ENCODE measurements around the gene CCDC188.
A peak's percentile ranks its signal among the peaks of the same experiment; 100 is the strongest.

Gene CCDC188

DNA sequence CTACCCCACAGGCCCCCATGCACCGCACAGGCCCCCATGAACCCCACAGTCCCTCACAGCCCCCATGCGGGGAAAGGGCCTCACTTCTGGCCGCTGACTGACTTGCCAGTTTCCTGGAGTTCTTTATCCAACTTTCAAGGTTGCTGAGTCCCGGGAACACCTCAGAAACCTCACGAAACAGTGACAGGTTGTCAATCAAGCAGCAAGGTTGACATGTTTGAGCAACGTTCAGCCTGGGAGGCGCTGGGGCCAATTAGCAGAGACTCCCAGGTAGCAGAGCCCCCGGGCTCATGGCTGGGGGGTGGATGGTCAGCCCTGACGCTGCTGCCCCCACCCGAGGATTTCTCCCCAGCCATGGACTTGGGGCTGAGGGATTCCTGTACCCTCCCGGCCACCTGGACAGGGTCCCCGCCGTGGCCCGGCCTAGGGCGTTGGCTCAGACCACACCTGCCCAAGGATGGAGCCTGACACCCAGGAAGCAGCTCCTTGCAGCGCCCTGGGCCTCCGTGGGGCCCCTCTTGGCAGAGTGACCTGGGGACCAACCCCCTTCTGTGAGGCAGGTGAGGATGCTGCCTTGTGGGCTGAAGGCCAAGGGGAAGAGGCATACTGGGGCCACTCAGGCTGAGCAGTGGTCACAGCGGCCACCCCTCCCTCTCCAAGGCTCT, 33.8 kb upstream of the CCDC188 start:
- no peak for DNase-seq

DNA sequence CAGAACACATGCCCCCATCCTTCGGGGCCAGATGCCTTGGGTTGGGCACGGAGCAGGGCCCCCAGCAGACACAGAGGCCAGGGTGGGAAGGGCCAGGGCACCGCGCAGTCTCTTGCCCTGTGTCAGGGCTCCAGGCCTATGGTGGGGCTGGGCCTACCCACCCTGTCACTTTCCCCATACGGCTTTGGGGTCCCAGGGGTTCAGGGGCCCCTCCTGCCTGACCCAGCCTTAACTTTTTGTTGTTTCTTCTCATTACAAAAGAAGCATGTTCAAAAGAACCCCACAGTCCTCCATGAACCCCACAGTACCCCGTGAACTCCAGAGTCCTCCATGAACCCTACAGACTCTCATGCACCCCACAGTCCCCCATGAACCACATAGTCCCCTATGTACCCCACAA, 33.0 kb upstream of the CCDC188 start:
- DNase-seq, result no peak

DNA sequence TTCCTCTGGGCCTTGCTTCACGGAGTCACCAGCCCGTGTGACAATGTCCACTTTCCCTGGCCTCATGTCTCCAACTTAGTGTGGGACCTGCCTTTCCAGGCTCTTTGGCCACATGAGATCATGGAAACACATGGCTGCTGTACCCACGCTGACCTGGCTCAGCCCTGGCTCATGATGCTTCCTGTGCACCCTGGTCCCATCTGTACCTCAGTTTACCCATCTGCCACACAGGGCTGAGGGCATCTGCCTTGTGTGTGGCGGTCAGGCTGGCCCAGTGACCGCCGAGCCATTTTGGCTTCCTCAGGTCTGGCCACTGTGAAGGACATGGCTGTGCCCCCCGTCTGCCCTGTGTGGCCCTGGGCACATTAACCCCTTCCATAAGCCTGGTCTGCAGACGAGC, 32.2 kb upstream of the CCDC188 start:
- no peak for DNase-seq

DNA sequence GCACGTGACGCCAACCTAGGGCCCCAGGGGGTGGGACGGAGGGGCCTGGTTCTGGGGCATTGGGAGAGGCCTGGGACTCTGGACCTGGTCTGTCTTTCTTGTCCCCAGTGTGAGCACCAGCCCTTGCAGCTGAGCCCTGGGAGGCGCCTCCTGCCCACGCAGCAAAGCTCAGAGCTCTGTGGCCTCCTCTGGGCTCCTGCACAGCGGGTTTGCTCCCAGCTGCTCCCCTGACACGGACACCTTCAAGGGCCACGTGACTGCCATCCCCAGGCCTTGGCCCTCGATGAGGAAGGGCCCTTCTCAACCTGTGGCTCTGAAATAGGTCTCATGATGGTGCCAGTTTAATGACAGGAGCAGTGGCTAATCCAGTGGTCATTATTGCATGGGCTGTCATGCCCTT, 31.5 kb upstream of the CCDC188 start:
- DNase-seq, result no peak

DNA sequence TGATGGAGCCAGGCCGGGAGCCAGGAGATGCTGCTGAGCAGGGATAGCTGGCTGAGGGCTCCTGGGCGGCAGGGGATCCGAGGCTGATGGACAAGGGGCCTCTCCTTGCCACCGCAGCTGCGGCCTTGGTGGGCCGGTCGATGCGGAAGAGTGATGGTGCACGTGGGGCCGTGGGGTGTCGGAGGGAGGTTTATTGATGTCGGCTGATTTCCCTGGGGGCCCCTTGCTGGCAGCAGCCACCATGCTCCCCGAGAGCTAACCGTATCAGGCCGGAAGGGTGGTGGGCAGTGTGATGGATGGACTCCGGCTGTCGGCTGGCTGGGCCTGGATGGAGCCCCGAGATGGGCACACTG, 31.0 kb upstream of the CCDC188 start:
- DNase-seq, result no peak

DNA sequence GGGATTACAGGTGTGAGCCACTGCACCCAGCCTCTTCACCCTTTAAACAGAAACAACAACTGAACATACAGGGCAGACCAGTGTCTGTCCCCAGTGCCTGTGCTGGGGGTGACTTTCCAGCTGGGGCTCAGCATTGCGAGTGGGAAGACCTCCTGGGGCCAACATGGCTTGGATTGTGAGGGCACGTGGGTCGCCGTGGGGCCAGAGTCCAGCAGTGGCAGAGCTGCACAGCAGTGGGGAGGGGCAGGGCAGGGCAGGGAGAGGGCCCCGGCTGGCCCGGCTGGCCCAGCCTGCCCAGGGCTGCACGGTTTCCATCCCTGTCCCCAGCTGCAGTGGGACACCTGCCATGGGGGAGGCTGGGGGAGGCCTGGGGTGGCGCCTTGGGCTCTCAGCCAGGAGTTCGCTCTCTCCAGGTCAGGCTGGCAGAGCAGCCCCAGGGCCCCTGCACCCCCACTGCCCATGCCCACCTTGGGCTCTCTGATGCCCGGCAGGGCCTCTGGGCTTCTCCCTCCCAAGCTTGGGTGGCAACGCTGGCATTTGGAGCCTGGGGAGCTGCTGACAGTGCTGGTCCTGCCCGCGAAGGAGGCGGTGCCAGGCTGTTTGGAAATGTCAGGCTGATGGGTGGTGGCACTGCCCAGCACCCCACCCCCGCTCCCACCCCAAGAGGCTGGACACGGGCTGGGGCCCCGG, 30.5 kb upstream of the CCDC188 start:
- DNase-seq, result no peak

DNA sequence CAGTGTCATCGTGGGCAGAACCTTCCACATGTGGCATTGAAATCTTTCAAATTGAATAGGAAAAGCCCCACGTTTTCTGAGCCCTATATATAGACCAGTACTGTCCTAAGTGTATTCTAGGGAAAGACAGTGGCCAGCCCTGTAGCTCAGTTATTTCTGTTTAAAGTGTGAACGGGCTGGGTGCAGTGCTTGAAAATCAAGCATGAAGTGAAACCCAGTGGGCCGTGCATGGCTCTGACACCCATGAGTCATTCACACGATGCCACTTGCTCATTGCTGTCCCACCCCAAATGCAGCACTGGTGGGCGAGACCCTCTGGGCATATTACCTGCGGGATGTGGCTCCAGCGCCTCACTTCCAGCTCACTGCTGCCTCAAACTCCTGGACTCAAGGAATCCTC, 29.8 kb upstream of the CCDC188 start:
- DNase-seq, result no peak

DNA sequence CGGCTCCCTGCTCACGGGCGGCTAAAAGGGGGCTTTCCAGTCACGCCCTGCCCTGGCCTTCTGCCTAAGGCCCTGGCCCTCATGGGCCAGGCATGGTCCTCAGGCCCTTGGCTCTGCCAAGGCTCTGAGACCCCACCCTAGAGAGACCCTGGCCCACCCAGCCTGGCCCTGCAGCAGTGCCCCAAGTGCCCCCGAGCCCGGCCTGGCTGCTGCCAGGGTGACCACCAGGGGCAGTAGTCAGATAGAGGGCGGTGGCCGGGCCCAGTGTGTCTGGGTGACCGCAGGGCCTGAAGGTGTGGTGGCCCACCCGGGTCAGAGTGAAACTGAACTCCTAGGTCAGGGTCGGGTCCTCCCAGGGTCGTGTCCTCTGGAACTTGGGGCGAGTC, 29.4 kb upstream of the CCDC188 start:
- DNase-seq, result no peak

DNA sequence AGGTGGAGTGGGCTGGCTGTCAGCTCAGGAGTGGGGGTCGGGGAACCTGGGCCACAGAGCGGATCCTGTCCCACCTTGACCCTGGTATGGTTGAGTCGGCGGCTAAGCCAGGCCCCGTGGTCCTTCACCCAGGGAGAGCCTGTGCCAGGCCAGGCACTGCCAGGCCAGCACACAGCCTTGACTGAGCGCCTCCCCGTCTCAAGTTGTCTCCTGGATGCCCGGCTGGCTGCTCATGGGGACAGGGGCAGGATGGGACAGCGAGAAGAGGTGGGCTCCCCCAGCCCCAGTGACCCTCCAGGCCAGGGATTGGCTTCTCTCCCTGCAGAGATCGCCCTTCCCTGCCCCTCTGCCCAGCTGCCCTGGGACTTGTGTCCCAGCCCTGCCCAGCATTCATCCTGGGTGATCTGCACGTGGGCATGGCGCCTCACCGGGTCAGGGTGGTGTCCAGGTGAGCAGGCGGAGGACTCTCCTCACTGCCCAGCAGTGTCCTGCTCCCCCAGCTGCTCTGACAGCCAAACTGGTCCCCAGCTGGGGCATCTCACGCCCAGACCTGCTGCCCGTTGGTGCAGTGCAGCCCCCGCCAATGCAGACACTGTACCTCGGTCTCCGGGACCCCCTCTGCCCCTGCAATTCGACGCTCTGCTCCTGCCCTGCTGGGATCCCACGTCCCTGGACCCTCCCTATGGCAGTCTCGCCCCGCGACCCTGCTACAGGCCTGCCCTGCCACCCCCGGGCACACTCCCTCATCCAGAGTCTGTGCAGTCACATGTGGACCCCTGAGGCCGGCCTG, 28.8 kb upstream of the CCDC188 start:
- DNase-seq, result no peak

DNA sequence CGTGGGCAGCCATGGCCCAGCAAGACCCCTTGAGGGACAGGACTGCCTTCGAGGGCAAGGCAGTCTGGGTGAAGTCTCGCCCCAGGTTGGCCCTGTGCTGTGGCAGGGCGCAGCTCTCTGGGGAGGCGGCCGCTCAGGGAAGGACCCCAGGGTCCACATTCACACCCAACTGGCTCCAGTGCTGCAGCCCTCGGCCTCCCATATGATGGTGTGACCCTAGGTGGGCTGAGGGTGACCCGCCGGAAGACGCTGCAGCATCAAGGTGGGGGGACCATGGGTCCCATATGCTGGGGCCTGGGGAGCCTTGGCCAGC, 28.0 kb upstream of the CCDC188 start:
- no peak for DNase-seq

DNA sequence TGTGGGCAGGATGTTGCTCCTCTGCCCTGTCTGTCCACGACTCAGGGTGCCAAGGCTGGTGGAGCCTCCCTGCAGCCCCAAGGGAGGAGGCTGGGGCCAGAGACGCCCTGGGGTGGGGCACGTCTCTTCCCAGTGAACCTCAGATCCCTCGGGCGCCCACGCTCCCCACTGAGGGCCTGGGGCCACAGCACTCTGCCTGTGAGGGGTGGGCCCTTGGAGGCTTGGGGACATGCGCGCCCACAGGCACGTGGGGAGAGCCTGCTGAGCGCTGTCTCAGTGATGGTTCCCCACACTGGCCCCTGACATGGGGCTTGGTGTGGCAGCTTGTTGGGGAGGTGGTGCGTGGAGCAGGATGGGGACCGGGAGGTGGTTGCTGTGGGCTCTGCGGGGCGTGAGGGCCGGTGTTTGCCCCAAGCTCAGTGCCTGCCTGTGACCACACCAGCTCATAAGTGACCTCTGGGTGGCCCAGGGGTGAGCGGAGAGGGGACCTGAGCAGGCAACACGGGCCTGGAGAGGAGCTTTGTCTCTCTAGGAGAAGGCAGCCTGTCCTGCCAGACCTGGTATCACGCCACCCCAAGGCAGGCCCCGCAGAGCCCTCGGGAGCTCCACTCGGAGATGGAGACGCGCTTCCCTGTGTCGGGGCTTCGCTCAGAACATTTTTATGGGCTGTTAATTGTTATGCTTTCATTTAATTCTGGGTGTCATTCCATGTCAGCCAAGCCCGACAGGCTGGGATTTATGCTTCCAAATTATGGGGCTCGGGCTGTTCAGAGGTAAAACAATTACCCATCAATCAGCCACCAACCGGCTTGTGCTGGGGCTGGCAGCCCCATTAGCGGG, 27.4 kb upstream of the CCDC188 start:
- DNase-seq, result no peak

DNA sequence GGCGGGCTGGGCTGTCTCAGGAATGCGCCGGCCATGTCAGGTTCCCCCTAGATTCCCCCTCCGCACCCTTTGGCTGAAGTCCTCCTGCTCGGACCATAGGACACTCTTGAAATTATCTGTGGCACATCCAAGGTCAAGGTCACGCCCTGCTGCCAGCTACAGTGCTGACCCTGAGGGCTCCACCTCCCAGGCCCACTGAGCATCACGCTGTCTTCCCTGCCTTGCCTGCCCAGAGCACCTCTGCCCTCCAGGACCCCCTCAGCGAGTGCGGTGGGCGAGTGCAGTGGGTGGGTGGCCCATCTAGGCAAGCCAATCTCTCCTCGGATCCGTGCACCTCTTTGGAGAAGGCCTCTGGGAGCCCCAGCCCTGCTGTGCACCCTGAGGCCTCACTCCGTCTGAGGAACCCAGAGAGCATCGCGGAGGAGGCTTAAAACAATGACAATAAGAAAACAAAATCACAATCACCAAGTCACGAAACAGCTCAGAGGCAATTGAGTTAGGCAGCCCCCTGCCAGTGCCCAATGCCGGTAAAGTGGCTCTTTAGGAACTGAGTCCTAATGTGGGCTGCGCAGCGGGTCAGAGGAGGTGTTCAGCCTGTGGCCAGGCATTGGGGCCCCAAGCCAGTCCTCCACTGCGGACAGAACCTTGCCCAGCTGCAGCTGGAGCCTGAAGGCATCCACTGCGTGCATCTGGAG, 26.5 kb upstream of the CCDC188 start:
- DNase-seq, result no peak

DNA sequence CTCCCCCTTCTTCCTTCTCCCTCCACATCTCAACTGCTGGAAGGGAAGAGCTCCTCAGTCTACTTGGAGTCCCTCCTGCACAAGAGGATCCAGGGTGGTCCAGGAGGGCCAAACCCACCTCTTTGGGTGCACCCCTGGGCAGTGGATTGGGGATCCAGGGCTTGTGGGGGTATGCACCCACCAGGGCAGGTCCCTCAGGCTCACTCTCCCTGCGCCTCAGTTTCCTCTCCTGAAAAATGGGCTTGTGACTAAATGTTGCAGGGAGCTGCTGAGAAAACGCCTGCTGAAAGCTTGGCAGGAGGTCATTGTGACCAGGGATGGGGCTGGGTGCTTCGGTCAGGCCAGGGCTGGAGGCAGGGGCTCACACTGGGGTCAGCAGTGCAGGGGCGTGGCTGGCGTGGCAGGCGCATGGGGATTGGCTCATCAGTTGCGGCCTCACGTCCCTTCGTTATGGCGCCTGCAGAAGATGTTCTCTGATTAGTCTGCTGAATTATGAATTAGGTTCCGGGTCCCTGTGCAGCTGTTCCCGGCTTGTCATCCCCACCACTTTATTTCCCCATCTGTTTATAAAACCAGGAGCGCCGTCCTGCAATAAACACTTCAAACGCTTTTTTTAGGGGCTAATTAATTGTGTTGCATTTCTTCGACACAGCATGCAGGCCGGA, 25.7 kb upstream of the CCDC188 start:
- no peak for DNase-seq

DNA sequence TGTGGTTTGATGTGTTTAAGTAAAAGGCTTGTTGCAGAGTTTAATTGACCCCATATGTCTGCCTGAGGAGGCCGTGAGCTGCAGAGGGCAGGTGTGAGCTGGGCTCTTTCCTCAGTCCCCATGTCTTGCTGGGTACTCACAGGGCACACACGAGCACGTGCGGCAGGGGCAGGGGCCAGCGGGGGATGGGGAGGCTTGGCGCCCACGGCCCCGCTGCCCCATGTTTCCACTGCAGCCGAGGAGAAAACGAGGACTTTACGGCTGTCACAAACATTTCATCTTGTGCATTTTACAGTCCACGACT, 24.7 kb upstream of the CCDC188 start:
- DNase-seq, result no peak

DNA sequence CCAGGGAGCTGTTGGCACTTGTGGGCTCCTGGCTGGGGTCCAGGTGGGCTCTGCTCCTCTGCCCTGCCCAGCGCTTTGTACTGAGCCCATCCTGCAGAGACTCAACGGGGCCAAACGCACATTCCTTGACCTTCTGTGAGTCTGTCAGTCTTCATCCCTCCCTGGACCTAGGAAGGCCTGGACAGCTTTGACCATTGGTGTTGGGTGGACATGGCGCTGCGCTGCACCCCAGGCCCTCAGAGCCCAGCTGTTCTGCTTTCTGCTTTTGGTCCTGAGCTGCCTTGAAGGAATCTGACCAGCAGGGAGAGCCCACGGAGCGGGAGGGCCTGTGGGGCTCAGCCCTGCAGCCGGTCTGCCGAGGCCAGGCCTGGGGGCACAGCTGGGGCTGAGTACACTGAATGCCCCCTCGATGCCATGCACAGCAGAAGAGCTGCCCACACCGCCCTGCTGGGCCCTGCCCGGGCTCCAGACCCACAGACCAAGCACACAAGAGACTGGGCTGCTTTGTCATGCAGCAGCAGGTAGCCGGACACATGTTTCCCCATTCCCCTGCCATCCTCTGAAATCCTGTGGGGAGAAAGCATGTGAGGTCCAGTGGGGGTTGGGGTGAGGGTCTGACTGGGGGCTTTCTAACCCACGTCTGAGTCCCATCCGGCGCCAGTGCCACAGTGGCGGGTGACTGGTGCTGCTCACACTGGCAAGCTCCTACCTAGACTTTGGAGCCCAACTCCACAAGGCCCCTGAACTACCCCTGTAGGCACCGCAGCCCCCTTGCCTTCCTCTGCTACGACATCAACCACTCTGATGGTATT, 24.1 kb upstream of the CCDC188 start:
- no peak for DNase-seq

DNA sequence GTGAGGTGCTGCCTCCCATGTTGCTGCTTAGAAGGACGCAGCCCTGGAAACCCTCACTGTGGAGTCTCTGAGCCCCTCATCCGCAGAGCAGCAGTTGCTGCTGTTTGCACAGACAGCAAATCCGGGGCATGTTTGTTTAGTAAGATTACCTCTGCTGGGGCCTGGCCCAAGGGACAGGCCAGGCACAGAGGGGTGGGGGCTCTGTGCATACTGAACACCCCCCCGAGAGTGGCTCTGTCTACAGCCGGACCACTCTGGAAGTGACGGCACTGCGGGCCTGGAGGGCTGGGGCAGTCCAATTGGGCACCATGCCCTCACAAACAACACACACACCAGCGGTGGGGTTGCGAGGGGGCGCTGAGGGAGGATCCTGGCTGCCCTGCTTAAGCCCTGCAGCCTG, 22.9 kb upstream of the CCDC188 start:
- DNase-seq, result peak; percentile 80

DNA sequence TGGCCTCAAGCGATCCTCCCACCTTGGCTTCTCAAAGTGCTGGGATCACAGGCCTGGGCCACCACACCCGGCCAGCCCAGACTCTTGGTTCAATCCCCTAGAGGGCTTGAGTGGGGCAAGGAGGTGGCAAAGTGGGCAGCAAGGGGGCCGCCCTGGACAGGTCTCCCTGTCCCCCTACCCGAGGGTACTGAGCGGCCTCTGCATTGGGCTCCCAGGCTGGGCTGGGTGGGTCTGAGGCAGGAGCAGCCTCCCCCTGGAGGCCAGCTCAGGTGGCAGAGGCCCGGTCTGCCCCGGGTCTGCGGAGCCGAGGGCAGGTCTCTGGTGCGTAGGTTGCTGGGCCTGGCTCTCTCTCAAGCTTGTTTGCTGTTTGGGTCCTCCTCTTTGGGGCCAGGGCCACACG, 22.4 kb upstream of the CCDC188 start:
- no peak for DNase-seq

DNA sequence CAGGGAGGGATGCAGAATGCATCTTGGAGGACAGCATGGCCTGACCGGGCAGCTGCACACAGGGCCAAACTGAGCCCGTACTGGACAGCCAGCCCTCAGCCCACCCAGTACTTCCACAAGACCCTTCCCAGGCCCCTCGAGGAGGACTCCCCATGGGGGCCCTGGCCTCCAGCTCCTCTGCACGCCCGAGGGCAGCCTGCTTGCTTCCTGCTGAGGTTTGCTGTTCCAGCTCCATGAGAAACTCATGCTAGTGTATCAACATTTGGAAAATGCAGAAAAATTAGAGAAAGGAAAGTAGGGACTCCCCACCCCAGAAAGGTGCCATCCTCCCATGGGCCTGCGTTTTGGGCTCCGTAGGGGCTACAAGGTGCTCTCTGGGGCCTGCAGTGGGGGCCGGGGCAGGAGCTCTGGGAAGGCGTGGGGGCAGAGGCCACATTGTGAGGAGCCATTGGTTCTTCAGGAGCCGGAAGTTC, 21.3 kb upstream of the CCDC188 start:
- DNase-seq, result no peak

DNA sequence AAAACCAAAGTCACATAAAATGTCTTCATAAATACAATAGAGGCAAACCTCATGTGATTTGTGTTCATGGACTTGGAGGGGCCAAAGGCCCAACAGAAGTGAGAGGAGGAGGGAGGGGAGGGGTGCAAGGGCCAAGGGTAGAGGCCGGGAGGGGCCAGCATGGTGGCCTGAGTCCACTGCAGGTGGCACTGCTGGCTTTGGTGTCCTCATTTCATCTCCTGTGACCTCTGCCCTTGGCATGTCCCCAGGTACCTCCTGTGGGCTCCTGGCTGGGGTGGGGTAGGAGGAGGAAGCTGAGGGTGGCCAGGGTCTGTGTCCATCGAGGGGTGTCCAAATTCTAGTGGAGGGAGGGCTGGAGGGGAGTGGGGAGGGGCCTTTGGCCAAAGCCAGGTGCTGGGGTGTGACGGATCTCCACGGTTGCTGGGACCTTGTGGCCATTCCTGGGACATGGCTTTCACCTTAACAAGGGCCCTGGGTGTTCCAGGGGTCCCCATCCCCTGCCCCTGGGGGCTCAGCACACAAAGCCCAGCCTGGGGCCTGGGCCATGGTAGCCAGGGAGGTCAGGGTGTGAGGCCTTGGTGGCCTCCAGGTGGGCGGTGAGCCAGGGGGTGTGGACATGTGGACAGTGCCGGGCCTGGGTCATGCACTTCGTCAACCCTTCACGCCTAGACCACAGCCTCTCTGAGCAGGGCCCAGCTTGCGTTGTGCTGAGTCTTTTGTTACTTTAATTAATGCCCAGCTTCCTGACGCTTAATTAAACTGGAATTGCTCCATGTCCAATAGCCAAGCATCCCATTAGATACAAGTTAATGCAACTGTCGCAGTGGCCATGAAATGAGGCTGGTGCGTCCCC, 20.7 kb upstream of the CCDC188 start:
- no peak for DNase-seq

DNA sequence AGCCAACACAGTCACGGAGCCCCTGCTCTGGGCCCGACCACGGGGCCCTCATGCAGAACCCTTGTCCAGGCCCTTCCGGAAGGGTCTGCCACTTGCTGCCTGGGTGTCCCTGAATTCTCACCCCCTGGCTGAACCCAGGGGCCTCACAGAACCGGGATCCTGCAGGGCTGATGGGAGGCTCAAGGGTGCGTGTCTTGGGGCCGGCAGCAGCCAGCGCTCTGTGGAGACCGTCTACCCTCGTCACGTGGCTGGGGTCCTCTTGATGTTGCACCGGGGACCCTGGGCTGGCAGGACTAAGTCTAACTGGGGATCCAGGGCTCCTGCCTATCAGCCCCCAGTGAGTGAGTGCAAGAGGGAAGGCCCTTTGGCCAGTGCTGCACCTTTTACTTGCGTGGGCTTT, 19.3 kb upstream of the CCDC188 start:
- DNase-seq, result no peak
